ENCODE results near the gene RUBCNL.

DNA sequence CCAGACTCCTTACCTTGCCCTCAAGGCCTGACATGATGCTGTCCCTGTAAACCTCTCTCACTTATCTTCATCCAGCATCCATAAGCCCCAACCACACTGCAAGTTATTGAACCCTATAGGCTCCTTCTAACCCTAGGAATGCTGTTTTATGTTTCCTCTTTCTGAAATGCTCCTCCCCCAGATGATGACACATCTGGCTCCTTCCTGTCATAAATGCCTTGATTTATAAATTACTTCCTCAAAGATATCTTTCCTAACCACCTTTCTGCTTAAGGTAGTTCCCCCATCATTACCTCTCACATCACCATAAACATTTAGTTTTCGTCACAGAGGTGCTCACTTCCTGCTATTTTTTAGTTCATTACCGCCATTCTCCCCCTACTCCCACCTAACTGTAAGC lies 12.3 kb downstream of the RUBCNL start:
- TF ChIP-seq EP300 (IDR thresholded peaks at IDR 0.05), result no peak
- TF ChIP-seq, protein P1, sequence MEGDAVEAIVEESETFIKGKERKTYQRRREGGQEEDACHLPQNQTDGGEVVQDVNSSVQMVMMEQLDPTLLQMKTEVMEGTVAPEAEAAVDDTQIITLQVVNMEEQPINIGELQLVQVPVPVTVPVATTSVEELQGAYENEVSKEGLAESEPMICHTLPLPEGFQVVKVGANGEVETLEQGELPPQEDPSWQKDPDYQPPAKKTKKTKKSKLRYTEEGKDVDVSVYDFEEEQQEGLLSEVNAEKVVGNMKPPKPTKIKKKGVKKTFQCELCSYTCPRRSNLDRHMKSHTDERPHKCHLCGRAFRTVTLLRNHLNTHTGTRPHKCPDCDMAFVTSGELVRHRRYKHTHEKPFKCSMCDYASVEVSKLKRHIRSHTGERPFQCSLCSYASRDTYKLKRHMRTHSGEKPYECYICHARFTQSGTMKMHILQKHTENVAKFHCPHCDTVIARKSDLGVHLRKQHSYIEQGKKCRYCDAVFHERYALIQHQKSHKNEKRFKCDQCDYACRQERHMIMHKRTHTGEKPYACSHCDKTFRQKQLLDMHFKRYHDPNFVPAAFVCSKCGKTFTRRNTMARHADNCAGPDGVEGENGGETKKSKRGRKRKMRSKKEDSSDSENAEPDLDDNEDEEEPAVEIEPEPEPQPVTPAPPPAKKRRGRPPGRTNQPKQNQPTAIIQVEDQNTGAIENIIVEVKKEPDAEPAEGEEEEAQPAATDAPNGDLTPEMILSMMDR (IDR thresholded peaks at IDR 0.05), result no peak
- no peak for TF ChIP-seq POLR2A (IDR thresholded peaks at IDR 0.05)

Measured in ovary (tissue), 3 donors.